ENCODE measurements around the gene CPNE4.

DNA sequence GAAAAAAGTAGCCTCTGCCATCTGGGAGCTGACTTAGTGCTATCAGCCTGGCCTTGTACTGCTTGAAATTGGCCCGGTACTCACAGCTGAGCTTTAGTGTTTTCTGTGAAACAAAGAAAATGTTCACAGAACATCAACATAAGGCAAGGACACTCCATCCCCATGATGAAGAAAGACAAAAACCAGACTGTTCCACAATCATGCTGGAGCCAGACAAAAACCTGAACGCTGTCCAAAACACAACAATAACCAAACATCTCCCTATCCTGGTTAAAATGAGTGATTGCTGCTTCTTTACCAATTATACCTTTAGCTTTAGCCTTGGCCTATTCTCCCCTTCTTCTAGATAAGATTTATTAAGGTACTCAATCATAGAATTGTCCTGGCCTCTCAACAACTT, 153.9 kb downstream of the CPNE4 start:
- TF ChIP-seq, protein P1, sequence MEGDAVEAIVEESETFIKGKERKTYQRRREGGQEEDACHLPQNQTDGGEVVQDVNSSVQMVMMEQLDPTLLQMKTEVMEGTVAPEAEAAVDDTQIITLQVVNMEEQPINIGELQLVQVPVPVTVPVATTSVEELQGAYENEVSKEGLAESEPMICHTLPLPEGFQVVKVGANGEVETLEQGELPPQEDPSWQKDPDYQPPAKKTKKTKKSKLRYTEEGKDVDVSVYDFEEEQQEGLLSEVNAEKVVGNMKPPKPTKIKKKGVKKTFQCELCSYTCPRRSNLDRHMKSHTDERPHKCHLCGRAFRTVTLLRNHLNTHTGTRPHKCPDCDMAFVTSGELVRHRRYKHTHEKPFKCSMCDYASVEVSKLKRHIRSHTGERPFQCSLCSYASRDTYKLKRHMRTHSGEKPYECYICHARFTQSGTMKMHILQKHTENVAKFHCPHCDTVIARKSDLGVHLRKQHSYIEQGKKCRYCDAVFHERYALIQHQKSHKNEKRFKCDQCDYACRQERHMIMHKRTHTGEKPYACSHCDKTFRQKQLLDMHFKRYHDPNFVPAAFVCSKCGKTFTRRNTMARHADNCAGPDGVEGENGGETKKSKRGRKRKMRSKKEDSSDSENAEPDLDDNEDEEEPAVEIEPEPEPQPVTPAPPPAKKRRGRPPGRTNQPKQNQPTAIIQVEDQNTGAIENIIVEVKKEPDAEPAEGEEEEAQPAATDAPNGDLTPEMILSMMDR (IDR thresholded peaks at IDR 0.05): no peak
- TF ChIP-seq POLR2A (IDR thresholded peaks at IDR 0.05): no peak

All from body of pancreas (tissue), 4 donors.